Panc1 (cell line): ENCODE data around the gene SOX8. TPM values are rescaled to one million over a fixed set of nuclear protein-coding genes. Genes with fewer than 3 reads are reported as not detected.

Source experiments
- ATAC-seq: fragments of 200-7000 bp; cut with Tn5 transposase; 2 replicates; pipeline ENCODE4 v1.9.1; 2020; ENCODE audit warnings: mild to moderate bottlenecking, moderate library complexity
- BruUV-seq: library from RNA; stranded (reverse); fragments of 400-500 nt; replicated peaks from 2 replicates; lab custom pipeline; 2021; lab: Mats Ljungman, UMichigan
- CTCF ChIA-PET: fragments of 300-600 bp; sonication (Branson Sonifier 250); formaldehyde crosslinking; loops from one replicate; lab custom pipeline; 2022; ENCODE audit warnings: antibody characterized with exemption; lab: Charles Lee
- POLR2A ChIA-PET: fragments of 300-600 bp; sonication (Branson Sonifier 250); formaldehyde crosslinking; loops from one replicate; lab custom pipeline; 2022; ENCODE audit warnings: antibody characterized with exemption; lab: Charles Lee
- DNase-seq: peaks from one replicate; pipeline ENCODE4 v3.0.0-alpha.2; 2010; ENCODE audit warnings: low read depth, low spot score
- H3K27ac ChIP-seq: 2 replicates; pipeline ENCODE4 v1.5.1; 2011; ENCODE audit warnings: mild to moderate bottlenecking, low read length, inconsistent platforms
- H3K27me3 ChIP-seq: fragments of 200-500 bp; sonication (Bioruptor generic); 2 replicates; pipeline ENCODE4 v1.6.0; 2014; ENCODE audit warnings: low read length, inconsistent platforms; ENCODE audit not compliant: control insufficient read depth, insufficient read depth
- H3K36me3 ChIP-seq: fragments of 200-500 bp; sonication (Bioruptor generic); 2 replicates; pipeline ENCODE4 v1.5.1; 2014; ENCODE audit warnings: inconsistent platforms, mild to moderate bottlenecking, low read length, moderate library complexity; ENCODE audit not compliant: control insufficient read depth, insufficient read depth
- H3K4me1 ChIP-seq: 2 replicates; pipeline ENCODE4 v1.5.1; 2011; ENCODE audit warnings: inconsistent platforms, mild to moderate bottlenecking, low read length, moderate library complexity; ENCODE audit not compliant: control insufficient read depth, insufficient read depth
- H3K4me3 ChIP-seq, 2 experiments: 2 replicates each; pipeline ENCODE4 v1.5.1; 2011 to 2012; ENCODE audit warnings: low read depth in 2 of 2, low read length in 2 of 2, mild to moderate bottlenecking in 2 of 2, inconsistent platforms in 1 of 2, moderate library complexity in 1 of 2
- H3K9me3 ChIP-seq: fragments of 200-500 bp; sonication (Bioruptor generic); 2 replicates; pipeline ENCODE4 v1.5.1; 2014; ENCODE audit warnings: low read depth, mild to moderate bottlenecking, inconsistent platforms, low read length, moderate library complexity; ENCODE audit not compliant: control insufficient read depth, insufficient read depth
- CTCF ChIP-seq: fragments of 450-650 bp; IDR thresholded peaks from 2 replicates; pipeline ENCODE4 v1.5.1; 2017; ENCODE audit warnings: mild to moderate bottlenecking
- POLR2AphosphoS5 ChIP-seq: IDR thresholded peaks from 2 replicates; pipeline ENCODE4 v1.6.1; 2012; ENCODE audit warnings: mild to moderate bottlenecking, low read depth, low read length, moderate library complexity
- REST ChIP-seq, 2 experiments: IDR thresholded peaks; 2 replicates each; pipeline ENCODE4 v1.6.1; 2011 to 2012; ENCODE audit warnings: low read depth in 2 of 2, control low read depth in 1 of 2, low read length in 1 of 2, mild to moderate bottlenecking in 1 of 2, moderate library complexity in 1 of 2; ENCODE audit not compliant: insufficient read depth in 1 of 2
- SIN3A ChIP-seq: IDR thresholded peaks from 2 replicates; pipeline ENCODE4 v1.6.1; 2012; ENCODE audit warnings: low read depth, mild to moderate bottlenecking, low read length, moderate library complexity, borderline replicate concordance; ENCODE audit not compliant: insufficient read depth
- TCF7L2 ChIP-seq: IDR thresholded peaks from 2 replicates; pipeline ENCODE4 v1.6.1; 2011; ENCODE audit warnings: mild to moderate bottlenecking, low read depth, low read length, inconsistent platforms
- in situ Hi-C: cut with HindIII; loops from 2 replicates; pipeline ENCODE4 v1.10.0; 2016; ENCODE audit warnings: low sequenced_read_pairs, low pct_unique_long_range_greater_than_20kb
- intact Hi-C: fragments of 100-400 bp; cut with micrococcal nuclease; formaldehyde crosslinking; loops from one replicate; pipeline ENCODE4 v1.10.0; 2022; ENCODE audit not compliant: unreplicated experiment
- total RNA-seq: library from RNA; stranded (reverse); gene quantifications from one replicate; pipeline ENCODE4 v1.2.1, GENCODE V29; 2021; ENCODE audit not compliant: unreplicated experiment

The SOX8 gene
- total RNA-seq, 1 experiment from 2014 or later, result 1.8 TPM

GRCh38 chr16:1009358-1010150 lies 28.0 kb downstream of the SOX8 start:
- intact Hi-C loops (no loop called here), in situ Hi-C loops (no loop called here)
- BruUV-seq, result no TSS peak
- no peaks in the 10 kb centered on the region for H3K27me3 ChIP-seq
- H3K36me3 ChIP-seq, result no peaks in the 10 kb centered on the region
- H3K4me1 ChIP-seq, result peaks cover 2% of the 10 kb centered on the region; the same call in 1 of the 2 replicates
- no peak overlapping the region for H3K4me3 ChIP-seq
- ChIA-PET POLR2A (no interaction called here), CTCF (no interaction called here)
- H3K27ac ChIP-seq, result no peak overlapping the region
- no peak for TF ChIP-seq POLR2AphosphoS5
- no peak for TF ChIP-seq TCF7L2
- no peak for TF ChIP-seq REST (IDR thresholded peaks at IDR 0.05; ENCODE audit: insufficient read depth in 1 of 2, low read depth in 2 of 2, low read length in 1 of 2)
- H3K9me3 ChIP-seq, result no peaks in the 10 kb centered on the region
- DNase-seq (no peak), ATAC-seq (no peak)

- H3K4me1 ChIP-seq, result peaks cover under 1% of the 10 kb centered on the region; the same call in 1 of the 2 replicates
- no peak for TF ChIP-seq POLR2AphosphoS5
- no peak for TF ChIP-seq TCF7L2
- TF ChIP-seq REST (IDR thresholded peaks at IDR 0.05; ENCODE audit: insufficient read depth in 1 of 2, low read depth in 2 of 2, low read length in 1 of 2), result no peak
- no peak for TF ChIP-seq SIN3A
- no peak for TF ChIP-seq CTCF
- DNase-seq, result no peak
- BruUV-seq, result no TSS peak
- no peaks in the 10 kb centered on the region for H3K36me3 ChIP-seq
- no peak for ATAC-seq
- in situ Hi-C loops, result no loop called here
- H3K9me3 ChIP-seq, result no peaks in the 10 kb centered on the region
- CTCF ChIA-PET, result no interaction called here
- intact Hi-C loops, result no loop called here
- no peak overlapping the region for H3K27ac ChIP-seq
- no peaks in the 10 kb centered on the region for H3K27me3 ChIP-seq
- POLR2A ChIA-PET, result no interaction called here
- H3K4me3 ChIP-seq, result no peak overlapping the region
These were observed 28.7 kb downstream of the SOX8 start for GRCh38 chr16:1010251-1010650.
